DMS53 (cell line): ENCODE results near the gene MMAA.
"Not testable (repeated sequence)": the region's sequence is repeated elsewhere in the genome, so short reads cannot be mapped to it uniquely, and the experiment has no call there.

Experiments used
- DNase-seq: peaks from one replicate; lab custom pipeline; 2025; lab: John Stamatoyannopoulos, UW

The MMAA gene

DNA sequence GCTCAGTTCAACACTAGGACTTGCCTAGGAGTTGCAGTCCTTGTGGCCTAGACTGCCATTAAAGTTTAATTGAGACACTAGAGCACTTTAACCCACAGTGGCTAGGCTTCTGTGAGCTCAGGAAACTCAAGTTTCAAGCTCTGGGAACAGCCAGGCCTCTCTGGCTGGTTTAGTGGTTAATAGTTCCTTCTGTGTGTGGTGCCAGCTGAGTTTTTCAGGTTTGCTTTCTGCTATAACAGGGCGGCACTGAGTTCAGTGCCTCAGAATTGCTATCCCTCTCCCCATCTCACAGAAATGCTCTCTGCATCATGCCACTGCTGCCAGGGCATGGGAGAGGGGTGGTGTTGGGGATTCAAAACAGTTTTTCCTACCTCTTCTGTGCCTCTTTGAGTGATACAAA lies 15.9 kb downstream of the MMAA start:
- DNase-seq = no peak

DNA sequence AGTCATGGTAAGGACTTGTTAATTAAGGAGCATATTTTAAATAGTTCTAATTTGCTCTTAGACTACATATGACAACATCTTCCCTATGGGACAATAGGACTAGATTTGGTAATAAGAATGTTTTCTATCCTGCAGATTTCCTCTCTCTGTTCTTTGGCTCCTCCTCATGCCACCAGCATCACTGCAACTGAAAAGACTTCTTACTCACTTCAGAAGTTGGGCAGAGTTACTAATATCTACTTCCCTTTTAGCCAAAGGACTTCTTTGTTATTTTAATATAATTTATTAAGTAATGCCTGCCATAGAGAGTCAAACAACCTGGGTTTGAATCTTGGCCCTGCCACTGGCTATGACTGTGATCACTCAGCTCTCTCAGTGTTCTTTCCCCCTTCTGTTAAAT lies 16.4 kb downstream of the MMAA start:
- DNase-seq = no peak

DNA sequence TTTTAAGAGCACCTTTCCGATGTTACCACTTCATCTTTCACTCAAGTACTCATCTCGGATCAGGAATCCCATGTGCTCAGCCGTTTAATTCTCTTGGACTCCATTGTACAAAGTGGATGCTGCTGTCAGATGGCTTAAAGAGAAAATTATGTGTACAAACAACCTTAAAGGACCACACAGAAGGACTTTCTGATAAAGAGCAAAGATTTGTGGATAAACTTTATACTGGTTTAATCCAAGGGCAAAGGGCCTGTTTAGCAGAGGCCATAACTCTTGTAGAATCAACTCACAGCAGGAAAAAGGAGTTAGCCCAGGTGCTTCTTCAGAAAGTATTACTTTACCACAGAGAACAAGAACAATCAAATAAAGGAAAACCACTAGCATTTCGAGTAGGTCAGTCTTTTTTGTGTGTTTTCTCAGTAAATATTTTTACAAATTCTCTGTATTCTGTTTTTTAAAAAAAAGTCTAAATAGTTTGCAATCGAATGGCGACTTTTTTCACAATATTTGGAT lies 20.1 kb downstream of the MMAA start:
- DNase-seq = no peak

DNA sequence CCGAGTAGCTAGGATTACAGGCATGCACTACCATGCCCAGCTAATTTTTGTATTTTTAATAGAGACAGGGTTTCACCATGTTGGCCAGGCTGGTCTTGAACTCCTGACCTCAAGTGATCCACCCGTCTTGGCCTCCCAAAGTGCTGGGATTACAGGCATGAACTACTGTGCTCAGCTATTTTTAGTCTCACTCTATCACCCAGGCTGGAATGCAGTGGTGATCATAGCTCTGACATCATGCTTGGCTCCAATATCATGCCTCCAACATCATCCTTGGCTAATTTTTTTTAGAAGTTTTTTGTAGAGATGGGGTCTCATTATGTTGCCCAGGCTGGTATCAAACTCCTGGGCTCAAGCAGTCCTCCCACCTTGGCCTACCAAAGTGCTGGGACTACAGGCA lies 21.1 kb downstream of the MMAA start:
- not testable (repeated sequence) for DNase-seq

DNA sequence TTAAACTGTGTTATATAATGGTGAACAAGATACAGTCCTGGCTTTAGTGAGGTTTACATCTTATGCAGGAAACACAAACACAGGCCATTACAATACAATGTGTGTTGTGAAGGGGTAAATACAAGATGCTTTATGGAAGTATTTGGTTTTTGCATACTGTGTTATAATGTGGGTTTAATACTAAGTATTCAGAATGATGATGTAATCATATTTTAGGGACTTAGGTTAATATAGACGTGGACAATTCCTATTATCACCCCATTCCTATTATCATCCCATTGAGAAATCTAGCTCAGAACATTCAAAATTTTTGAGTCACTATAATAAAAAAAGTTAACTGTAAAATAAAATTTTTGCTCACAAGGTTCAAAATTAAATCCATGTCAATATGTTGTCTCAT lies 24.1 kb downstream of the MMAA start:
- no peak for DNase-seq

DNA sequence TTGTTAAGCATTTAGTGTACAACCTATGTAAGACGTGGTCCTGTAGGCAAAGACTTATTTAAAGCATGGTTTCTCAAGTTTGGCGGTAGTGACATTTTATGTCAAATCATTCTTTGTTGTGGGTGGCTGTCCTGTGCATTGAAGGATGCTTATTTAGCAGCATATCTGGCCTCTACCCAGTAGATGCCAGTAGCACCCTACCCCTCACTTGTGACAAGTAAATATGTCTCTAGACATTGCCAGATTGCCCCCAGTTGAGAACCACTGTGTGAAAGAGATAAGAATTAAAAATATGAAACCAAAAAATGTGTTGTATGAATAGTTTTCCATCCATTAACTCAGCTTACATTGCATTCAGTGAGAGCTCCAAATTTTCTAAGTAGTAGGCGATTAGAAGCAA lies 25.5 kb downstream of the MMAA start:
- DNase-seq = peak; percentile 7

DNA sequence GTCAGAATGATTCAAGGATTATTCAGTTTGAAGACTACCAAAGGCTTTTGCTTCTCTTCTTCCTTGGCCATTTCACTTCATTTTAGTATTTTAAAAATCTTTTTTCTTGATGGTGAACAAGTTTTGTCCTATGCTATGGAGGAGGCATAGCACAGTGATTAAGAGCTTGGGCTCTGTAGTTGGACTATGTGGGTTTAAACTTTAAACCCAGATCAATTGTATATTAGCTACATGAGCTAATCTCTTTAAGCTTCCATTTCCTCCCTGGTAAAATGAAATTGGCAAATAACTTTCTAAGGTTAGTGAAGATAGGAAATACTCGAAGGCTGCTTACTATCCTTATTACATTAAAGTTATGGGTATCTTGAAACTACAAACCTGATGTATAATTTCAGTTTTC lies 37.0 kb downstream of the MMAA start:
- DNase-seq = no peak

DNA sequence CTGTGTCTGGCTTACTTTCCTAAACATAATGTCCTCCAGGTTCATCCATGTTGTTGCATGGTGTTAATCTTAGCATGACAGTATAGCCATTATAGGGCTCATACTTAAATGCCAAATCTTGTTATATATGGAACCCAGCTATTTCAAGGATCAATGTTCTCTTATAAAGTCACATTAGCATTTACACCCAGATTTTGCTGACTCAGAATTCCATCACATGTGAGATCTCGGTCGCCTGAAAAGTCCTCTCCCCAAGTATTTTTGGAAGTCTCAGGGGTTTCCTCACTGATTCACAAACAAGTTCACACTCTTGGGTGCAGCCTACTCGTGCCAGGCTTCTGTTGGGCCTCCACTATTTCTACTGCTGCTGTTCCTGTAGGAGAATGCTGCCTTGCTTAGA lies 40.9 kb downstream of the MMAA start:
- DNase-seq = no peak

DNA sequence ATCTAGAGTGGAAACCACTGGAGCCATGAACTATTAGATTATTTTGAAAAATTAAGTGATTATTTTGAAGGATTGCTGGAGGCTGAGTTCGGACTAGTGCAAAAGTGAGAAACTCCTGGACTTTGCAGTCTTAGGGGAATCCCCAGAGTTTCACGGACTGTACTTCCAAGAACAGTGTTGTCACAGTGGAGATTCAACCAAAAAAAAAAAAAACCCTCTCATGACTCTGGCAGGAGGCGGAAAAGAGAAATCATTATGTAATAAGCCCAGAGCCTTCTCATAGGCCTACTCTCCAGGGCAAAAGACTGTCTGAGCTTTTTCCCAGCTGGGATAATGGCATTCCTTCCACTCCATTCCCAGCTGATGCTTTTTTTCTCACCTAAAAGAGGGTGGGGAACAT lies 44.0 kb downstream of the MMAA start:
- no peak for DNase-seq

DNA sequence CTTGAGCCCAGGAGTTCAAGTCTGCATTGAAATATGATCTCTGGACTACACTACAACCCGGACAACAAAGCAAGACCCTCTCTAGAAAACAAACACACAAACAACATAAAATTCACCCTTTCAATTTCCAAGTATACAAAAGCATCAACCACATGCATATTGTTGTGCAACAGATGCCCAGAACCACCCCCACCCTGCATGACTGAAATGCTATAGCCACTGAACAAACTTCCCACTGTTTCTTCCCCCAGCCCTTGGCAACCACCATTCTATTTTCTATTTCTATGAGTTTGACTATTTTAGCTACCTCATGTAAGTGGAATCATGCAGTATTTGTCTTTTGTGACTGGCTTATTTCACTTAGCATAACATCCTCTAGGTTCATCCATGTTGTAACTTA lies 46.6 kb downstream of the MMAA start:
- DNase-seq = no peak

DNA sequence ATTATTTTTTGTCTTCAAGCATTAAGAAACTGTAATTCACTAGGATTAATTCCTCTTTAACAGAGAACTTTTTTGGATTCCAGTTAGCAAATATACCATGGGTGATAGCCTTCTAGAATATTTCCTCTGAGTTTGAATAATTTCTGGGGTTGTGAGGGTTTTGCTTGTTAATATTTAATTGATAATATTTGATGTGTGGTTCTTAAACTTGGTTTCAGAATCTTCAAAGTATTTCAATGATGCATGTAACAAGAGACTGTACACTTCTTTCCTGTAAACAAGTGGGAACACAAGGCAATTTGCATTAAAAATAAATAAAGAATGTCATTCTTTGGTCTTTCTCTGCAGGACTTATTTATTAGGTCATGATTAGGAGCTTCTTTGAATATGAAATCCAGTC lies 51.2 kb downstream of the MMAA start:
- DNase-seq = no peak

DNA sequence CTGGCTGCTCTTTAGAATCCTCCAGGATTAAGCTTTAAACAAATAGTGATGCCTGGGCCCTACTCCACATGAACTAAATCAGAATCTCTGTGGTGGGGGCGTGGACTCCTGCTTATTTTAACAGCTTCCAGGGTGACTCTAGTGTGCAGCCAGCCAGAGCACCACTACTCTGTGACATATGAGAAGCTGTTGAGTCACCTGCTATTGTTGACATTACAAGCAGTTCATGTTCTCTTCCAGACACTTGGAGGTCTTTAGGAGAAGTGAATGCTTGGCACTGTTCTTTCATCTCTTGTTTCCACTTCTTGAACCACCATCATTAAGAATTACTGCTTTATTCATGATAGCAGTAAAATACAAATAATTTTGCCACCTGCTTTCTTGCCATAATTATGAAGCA lies 60.3 kb downstream of the MMAA start:
- peak; percentile 94 for DNase-seq

DNA sequence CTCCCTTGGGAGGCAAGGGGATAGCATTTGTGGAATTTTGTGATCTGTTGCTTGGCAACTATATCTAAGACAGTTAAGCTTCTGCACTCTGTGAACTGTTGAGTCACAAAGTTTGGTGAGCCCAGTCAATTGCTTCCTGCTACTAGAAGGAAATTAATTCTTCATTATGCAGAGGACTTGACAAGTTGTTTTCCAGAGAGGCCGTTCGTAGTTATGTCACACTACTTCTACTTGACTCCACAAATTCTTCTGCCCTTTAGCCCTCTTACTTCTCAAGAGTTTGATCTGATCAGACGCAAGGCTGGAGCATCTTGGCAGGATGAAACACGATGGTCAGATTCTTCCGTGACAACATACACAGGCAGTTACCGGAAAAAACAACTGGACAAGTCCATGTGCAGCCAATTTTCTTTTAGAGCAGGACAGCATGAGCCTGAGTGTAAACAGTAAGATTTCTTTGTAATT lies 60.8 kb downstream of the MMAA start, which contains the start of gene C4orf51:
Gene C4orf51, plus strand, starts transcription at position 156 of the 465 bp plus-strand sequence. Its CDS starts 58 bp downstream, at position 214.
- DNase-seq = peak; percentile 75

DNA sequence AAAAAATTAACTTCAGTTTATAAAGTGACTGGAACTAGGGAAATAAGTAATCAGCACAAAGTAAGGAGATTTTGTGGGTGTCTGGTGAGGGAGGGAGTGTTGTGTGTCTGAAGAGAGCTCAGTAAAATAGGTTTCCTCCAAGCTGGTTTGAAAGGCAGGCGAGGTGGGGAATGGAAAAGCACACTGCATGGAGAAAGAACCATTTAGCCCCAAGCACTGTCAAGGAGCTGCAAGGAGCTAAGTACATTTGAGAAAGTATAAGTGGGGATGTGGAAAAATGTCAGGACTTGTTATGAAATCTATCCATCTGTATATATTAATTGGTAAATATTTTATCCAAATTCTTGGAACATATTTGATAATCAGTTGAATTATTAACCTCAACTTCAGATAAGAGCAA lies 61.7 kb downstream of the MMAA start:
- DNase-seq = peak; percentile 31

DNA sequence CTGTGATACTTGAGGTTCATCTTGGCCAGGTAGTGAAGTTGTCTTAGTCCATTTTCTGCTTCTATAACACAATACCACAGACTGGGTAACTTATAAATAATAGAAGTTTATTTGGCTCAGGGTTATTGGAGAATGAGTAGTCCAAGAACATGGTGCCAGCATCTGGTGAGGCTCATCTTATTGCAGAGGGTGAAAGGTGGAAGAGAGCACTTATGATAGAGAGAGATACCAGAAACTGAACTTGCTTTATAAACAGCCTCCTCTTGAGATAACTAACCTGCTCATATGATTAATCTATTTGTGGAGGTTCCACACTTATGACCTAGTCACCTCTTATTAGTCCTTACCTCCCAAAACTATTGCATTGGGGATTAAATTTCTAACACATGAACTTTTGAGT lies 62.3 kb downstream of the MMAA start:
- DNase-seq = no peak

DNA sequence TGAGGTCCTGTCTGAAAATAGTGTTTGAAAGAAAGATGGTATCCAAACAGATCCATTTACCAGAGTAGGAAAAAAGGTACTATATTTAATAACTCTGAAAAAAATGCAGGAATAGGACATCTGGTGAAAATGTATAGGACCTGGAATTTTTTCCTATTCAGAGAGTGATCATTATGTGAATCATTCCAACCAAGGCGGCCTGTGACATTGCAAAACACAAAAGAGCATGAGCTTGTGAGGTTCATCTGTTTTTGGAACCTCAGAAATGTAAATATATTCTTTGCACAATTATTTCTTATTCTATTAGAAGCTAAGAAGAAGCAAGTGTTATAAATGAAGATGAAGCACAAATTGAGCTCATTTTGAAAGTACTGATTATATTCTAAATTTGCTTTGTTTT lies 62.8 kb downstream of the MMAA start:
- no peak for DNase-seq

DNA sequence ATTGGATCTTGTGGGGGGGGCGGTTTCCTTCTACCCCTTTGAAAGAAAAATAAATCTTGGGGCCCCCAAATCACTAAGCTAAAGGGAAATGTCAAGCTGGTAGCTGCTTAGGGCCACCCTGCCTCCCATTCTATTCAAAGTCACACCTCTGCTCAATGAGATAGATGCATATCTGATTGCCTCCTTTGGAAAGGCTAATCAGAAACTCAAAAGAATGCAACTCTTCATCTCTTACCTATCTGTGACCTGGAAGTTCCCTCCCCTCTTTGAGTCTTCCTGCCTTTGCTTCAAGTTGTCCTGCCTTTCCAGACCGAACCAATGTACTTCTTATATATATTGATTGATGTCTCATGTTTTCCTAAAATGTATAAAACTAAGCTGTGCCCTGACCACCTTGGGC lies 67.8 kb downstream of the MMAA start:
- no peak for DNase-seq

DNA sequence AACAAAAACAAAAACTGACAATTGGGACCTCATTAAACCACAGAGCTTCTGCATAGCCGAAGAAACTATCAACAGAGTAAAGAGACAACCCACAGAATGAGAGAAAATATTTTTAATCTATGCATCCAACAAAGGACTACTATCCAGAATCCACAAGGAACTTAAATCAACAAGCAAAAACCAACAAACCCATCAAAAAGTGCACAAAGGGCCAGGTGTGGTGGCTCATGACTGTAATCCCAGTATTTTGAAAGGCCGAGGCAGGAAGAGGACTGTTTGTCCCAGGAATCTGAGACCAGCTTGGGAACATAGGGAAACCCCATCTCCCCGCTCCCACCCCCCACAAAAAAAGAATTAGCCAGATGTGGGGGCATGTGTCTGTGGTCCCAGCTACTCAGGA lies 71.4 kb downstream of the MMAA start:
- DNase-seq = peak; percentile 68

DNA sequence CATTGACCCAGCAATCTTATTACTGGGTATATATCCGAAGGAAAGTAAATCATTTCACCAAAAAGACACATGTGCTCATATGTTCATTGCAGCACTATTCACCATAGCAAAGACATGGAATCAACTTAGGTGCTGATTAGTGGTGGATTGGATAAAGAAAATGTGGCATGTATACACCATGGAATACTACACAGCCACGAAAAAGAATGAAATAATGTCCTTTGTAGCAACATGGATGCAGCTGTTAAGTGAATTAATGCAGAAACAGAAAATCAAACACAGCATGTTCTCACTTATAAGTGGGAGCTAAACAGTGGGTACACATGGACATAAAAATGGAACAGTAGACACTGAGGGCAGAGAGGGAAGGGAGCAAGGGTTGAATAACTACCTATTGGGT lies 72.2 kb downstream of the MMAA start:
- DNase-seq = not testable (repeated sequence)

DNA sequence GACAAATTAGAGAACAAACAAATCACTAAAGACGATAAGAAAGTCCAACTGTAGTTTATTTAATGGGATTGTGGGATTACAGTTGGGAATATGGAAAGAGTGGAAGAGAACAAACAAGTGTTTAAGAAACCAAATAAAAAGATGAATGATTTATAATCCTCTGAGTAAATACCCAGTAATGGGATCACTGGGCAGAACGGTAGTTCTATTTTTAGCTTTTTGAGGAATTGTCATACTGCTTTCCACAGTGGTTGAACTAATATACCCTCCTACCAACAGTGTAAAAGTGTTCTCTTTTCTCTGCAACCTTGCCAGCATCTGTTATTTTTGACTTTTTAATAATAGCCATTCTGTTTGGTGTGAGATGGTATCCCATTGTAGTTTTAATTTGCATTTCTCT lies 75.7 kb downstream of the MMAA start:
- DNase-seq = peak; percentile 52

DNA sequence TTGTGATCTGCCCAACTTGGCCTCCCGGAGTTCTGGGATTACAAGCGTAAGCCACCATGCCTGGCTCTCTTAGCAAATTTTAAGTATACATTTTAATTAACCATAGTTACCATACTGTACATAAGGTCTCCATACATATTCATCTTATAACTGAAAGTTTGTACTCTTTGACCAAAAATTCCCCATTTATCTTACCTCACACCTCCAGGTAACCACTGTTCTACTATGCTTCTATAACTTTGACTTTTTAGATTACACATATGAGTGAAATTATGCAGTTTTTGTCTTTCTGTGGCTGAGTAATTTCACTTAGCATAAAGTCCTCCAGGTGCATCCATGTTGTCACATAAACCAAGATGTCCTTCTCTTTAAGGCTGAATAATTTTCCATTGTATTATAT lies 78.1 kb downstream of the MMAA start:
- no peak for DNase-seq

DNA sequence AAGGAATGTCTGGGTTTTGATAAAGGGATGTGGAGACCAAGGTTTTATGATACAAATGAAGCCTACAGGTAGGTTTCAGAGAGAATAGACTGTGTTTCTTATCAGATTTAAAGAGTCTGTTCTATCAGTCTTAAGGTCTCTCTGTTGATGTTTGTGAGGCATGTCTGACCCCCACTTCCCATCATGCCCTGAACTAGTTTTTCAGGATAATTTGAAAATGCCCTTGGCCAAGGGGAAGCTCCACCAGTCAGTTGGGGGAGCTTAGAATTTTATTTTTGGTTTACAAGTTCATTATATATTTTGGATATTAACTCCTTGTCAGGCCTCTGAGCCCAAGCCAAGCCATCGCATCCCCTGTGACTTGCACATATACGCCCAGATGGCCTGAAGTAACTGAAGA lies 79.3 kb downstream of the MMAA start:
- DNase-seq = no peak

DNA sequence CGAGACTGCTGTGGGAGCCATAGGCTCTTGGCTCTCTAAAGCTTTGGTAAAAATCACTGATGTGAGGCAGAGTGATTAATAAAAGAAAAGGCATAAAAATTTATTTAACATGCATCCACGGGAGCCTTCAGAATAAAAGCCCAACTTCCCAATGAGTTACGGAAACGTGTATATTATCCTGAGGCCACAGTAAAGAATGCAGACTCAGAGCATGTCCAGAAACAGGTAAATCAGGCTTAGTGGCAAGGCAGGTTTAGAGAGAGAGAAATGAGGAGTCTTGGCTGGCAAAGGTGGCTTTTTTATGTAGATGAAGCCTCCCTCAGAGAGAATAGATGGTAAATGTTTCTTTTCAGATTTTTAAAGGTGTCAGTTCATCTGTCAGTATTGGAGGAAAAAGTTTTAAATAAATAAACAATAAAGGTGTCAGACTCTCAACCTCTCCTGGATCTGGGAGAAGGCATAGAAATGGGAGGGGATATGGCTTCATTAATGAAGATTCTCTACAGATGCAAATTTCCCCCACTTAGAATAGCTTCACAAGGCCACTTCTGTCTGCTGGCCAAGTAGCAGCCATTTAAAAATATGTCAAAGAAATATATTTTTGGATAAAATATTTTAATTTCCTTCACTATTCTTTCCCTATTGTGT lies 84.8 kb downstream of the MMAA start:
- no peak for DNase-seq

DNA sequence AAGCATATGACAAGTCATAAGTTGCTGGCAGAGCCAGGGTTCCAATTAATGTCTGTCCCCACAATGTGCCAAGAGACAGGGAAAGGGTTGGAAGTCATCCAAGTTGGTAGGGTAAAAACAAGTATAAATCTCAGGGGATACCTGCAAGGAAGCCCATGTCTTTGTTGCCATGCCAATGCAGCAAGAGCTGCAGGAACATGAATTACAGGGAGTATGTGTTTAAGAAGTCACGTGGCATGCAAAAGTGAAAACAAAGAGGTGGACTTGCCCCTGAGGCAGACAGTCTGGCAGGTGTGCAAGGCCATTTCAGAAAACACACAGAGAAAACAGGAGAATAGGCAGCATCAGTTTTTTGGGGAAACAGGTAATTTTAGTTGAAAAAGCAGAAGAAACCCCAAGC lies 90.2 kb downstream of the MMAA start:
- DNase-seq = peak; percentile 50
